ENCODE data around the gene TSC22D3.
"Not testable (repeated sequence)": the region's sequence is repeated elsewhere in the genome, so short reads cannot be mapped to it uniquely, and the experiment has no call there.

Gene TSC22D3

DNA sequence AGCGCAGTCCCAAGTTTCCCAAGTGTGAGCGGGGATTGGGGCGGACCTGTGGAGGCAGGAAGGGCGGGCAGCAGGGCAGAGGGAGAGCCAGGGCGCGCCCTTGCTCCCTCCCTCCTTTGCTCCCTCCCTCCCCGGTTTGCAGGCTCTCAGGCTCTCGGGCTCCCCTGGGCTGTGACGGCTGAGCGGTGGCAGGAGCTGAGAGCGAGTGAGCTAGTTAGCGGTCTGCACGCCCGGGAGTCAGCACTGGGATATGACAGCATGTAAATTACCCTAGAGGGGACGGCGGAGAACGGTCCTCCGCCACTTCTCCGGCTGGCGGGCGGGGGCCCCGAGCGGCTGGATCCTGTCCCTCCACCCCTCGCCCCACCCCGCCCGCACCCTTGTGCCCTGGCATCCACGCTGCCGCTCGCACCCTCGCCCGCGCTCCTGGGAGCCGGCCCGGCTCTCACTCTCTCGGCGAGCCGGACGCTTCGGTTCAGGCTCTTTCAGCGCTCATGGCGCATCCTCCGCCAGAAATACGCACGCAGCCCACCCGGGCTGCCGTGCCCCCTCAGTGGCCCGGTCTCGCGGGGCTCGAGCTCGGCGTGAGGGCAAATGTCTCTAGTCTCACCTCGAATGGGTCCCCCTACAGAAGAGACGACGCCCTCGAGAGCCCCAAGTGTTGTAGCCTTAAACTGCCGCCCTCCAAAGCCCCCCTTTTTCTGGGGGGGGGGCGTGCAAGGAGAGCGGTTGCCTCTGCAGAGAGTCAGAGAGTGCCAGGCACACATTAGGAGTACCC, at the start of gene TSC22D3:
Gene TSC22D3, minus strand, starts transcription at position 54 of the 778 bp plus-strand sequence. CDS start 368 bp downstream, outside the sequence.
- DNase-seq = no peak

DNA sequence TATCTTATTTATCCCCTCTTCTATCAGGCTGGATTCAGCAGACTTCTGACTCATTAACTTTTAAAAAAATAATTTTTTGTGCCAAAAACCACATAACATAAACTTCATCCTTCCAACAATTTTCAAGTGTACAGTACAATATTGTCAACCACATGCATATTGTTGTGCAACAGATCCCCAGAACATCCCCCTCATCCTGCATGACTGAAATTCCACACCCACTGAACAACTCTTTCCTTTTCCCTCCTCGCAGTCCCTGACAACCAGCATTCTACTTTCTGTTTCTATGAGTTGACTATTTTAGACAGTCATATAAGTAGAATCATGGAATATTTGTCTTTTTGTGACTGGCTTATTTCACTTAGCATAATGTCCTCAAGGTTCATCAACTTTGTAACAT, 47.9 kb upstream of the TSC22D3 start:
- no peak for DNase-seq

- no peak for DNase-seq
Measured at GRCh38 chrX:107823042-107823441, 47.5 kb upstream of the TSC22D3 start.

- no peak for DNase-seq
Measured at GRCh38 chrX:107818900-107819521, 43.4 kb upstream of the TSC22D3 start.

- not testable (repeated sequence) for DNase-seq
Measured at GRCh38 chrX:107810053-107810452, 34.5 kb upstream of the TSC22D3 start.

DNA sequence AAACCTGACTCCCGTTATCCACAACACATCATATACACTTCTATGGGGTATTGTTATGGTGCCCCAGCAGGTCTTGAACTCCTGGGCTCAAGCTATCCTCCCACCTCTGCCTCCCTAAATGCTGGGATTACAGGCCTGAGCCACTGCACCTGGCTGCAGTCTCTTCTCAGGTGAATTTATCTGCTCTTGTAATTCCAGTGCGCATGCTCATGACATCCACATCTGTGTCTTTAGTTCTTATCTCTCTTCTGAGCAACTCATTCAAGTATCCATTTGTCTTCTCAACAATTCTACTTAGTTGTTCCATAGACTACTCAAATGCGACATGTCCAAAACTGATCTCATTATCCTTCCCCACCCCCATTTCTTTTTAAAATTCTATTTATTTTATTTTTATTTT, 29.6 kb upstream of the TSC22D3 start:
- DNase-seq = no peak

GRCh38 chrX:107804427-107804826, 28.8 kb upstream of the TSC22D3 start:
- no peak for DNase-seq

DNA sequence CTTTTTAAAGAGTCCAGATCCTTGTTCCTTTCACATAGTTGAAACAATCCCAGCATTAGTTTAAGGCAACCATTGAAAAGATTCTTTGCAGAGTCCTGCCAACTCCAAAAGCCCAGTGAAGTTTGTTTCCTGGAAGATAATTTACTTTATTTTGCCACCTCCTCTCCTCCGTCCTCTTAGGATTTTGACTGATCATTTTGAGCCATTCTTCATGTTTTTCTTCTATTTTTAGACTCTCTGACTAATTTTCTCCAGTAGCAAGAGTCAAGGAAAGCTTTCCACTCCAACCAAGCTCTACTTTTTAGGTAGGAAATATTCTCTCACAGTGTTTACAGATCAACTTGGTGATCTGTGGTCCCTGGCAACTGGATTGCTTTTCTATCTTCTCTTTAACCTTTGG, 12.2 kb upstream of the TSC22D3 start:
- no peak for DNase-seq

DNA sequence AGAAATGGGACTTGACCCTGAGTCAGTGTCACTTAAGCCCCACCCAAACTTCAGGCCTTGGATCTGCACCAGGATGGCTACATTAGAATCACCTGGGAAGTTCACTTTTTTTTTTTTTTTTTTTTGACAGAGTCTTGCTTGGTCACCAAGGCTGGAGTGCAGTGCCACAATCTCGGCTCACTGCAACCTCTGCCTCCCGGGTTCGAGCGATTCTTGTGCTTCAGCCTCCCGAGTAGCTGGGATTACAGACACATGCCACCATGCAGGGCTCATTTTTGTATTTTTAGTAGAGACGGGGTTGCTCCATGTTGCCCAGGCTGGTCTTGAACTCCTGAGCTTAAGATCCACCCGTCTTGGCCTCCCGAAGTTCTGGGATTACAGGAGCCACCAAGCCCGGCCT, 4.9 kb upstream of the TSC22D3 start:
- DNase-seq = no peak

DNA sequence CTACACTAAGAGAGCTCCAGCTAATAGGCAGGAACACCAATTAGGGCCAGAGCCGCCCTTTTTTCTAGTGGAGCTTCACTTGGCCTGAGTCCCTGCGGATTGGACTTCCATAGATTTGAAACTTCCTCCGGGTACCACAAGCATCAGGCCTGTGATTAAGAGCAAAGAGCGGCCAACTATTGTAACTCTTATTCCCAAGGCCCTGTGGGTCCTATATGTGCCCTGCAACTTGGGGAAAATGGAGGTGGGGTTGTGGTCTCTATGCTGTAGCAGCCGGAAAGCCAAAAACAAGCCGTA, 1.9 kb upstream of the TSC22D3 start, which contains the start of gene NCBP2L:
Gene NCBP2L, plus strand, starts transcription at position 198 of the 297 bp plus-strand sequence. CDS start 16,488 bp downstream, outside the sequence.
- DNase-seq = no peak

- DNase-seq = peak; percentile 16
Measured at GRCh38 chrX:107776649-107777535, 1.3 kb upstream of the TSC22D3 start.

DNA sequence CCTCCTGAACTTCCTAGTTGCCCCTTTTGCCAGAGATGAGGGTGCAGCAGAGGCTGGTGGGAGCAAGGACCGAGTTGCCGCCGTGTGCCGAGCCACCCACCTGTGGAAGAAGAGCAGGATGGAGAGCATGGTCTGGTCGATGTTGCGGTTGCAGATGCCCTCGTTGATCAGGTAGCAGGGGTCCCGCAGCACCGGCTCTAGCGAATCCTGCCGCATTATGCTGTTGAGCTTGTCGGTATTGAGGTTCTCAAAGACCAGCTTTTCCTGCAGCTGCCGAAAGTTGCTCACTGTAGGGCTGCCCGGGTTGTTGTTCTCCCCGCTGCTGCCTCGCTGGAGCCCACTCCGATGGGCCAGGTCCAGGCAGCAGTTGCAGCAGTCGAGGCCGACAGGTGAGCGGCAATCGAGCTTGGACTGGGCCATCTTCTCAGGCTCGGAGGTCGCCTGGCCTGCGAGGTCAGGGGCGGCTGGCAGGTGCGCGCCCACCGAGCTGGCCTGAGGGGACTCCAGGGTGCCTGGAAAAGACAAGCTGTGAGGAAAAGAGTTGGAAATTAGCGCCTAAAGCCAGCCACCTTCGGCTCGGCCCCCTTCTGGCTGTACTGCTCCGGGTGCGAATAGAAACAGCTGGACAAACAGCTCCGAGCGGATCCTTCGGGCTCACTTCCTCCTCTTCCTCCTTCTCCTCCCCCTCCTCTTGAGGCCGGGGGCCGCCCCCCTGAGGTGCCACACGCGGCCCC, 420 bp downstream of the TSC22D3 start:
- DNase-seq = no peak

DNA sequence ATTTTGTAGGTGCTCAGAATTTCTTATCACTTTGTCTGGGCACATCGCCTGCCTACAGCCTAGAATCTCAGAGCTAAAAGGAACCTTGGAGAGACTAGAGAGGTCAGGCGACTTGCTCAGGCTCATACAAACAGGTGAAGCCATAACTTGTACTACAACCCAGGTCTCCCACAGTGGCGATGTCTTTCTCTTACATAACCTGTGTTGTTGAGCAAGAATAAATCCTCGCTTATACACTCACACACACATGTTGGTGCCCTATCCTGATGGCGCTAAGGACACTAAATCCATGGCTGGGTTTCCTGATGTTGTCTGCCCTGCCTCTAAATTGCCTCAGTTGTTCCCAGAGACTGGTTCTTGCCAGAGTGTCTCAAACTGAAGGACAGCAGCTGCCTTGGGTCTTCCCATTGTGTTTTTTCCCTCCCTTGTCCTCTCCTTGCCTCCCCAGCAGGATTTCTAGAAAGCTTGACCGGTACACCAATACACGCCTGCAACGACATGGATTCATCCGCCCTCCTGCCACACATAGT, 1.6 kb downstream of the TSC22D3 start:
- DNase-seq = no peak

- no peak for DNase-seq
Measured at GRCh38 chrX:107773206-107773605, 2.4 kb downstream of the TSC22D3 start.

- DNase-seq = no peak
Measured at GRCh38 chrX:107769581-107770317, 5.8 kb downstream of the TSC22D3 start.

- DNase-seq = no peak
Measured at GRCh38 chrX:107768051-107768450, 7.5 kb downstream of the TSC22D3 start.

- no peak for DNase-seq
Measured at GRCh38 chrX:107766470-107767150, 9.0 kb downstream of the TSC22D3 start.

DNA sequence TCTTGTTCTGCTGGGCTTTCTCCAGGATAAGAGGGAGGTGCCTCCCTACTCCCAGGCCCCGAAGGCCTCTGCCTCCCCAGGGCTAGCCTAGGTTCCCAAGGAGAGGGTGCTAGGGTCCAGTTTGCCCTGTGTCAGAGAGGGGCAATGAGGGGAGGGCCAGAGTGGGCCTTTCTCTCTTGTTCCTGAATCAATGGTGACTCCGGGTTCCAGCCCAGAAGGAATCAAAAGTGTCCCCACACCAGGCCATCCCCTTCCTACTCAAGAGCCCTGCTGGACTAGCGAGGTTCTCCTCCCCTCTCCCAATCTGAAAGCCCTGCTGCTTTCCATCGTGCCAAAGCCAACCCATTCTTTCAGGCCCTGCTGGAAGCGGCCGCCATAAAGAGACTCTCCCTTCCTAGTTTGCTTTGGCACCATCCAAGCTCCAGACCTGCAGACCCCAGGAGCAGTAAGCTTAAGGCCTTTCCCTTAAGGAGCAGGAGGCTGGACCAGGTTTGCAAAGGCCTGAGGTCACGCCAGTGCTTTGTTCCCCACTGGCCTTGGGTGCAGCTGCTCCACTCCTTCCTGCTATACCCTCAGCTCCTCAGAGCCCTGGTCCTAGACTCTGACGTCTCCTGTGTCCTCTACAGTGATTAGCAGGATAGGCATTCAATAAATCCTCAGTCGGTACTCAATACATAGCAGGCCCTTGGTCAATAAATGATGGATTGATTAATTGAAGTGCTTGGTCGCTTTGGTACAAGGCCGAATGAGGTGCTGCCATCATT, 10.6 kb downstream of the TSC22D3 start:
- DNase-seq = no peak

- DNase-seq = no peak
Measured at GRCh38 chrX:107763647-107764046, 11.9 kb downstream of the TSC22D3 start.

- DNase-seq = no peak
Measured at GRCh38 chrX:107760304-107761077, 15.1 kb downstream of the TSC22D3 start.

All from SHP77 treated with DMSO at 0.1 percent for 48 hours (cell line).